HG02763 (cell line): Measurements from ENCODE around the gene RTTN.

Experiments
- ATAC-seq: cut with Tn5 transposase; IDR thresholded peaks from one replicate; pipeline ENCODE4 v1.9.1; 2021; ENCODE audit warnings: mild to moderate bottlenecking, moderate library complexity; ENCODE audit not compliant: unreplicated experiment

Gene RTTN

GRCh38 chr18:70085641-70086040 lies 119.8 kb downstream of the RTTN start:
- no peak for ATAC-seq

GRCh38 chr18:70082430-70082829 lies 123.1 kb downstream of the RTTN start:
- ATAC-seq = no peak

GRCh38 chr18:70078106-70078505 lies 127.4 kb downstream of the RTTN start:
- ATAC-seq = no peak

- no peak for ATAC-seq
Observed at GRCh38 chr18:70075906-70076305, 129.6 kb downstream of the RTTN start.

GRCh38 chr18:70074116-70074515 lies 131.4 kb downstream of the RTTN start:
- no peak for ATAC-seq

GRCh38 chr18:70073432-70073831 lies 132.1 kb downstream of the RTTN start:
- ATAC-seq = no peak

- no peak for ATAC-seq
Observed at GRCh38 chr18:70072678-70073077, 132.8 kb downstream of the RTTN start.

- ATAC-seq = no peak
Observed at GRCh38 chr18:70069965-70070364, 135.5 kb downstream of the RTTN start.

- no peak for ATAC-seq
Observed at GRCh38 chr18:70069382-70069781, 136.1 kb downstream of the RTTN start.

GRCh38 chr18:70068981-70069380 lies 136.5 kb downstream of the RTTN start:
- no peak for ATAC-seq

- ATAC-seq = no peak
Observed at GRCh38 chr18:70059684-70060083, 145.8 kb downstream of the RTTN start.

GRCh38 chr18:70058916-70059315 lies 146.6 kb downstream of the RTTN start:
- ATAC-seq = peak; percentile 100

GRCh38 chr18:70047931-70048603 lies 157.4 kb downstream of the RTTN start:
- ATAC-seq = no peak

GRCh38 chr18:70046796-70047195 lies 158.7 kb downstream of the RTTN start:
- no peak for ATAC-seq

GRCh38 chr18:70046207-70046606 lies 159.3 kb downstream of the RTTN start:
- ATAC-seq = no peak

GRCh38 chr18:70044632-70045031 lies 160.9 kb downstream of the RTTN start:
- ATAC-seq = no peak

- ATAC-seq = no peak
Observed at GRCh38 chr18:70041459-70042050, 163.9 kb downstream of the RTTN start.

GRCh38 chr18:70039186-70039585 lies 166.3 kb downstream of the RTTN start:
- no peak for ATAC-seq

- peak; percentile 21 for ATAC-seq
Observed at GRCh38 chr18:70037431-70038061, 167.9 kb downstream of the RTTN start.

- peak; percentile 100 for ATAC-seq
Observed at GRCh38 chr18:70036771-70037347, 168.6 kb downstream of the RTTN start.

GRCh38 chr18:70036168-70036567 lies 169.3 kb downstream of the RTTN start:
- no peak for ATAC-seq

GRCh38 chr18:70031221-70031620 lies 174.3 kb downstream of the RTTN start:
- ATAC-seq = no peak
